Left ventricle myocardium inferior (tissue), 1 donor: ENCODE measurements around the gene MICAL3. TPM values are rescaled to one million over a fixed set of nuclear protein-coding genes. Genes with fewer than 3 reads are reported as not detected.
A peak's percentile ranks its signal among the peaks of the same experiment; 100 is the strongest.

Experiments
- DNase-seq: peaks from one replicate; pipeline ENCODE4 v3.0.0-alpha.2; 2020
- H3K27ac ChIP-seq: fragments of 200-600 bp; replicated peaks from 2 replicates; pipeline ENCODE4 v1.8.0; 2021
- H3K27me3 ChIP-seq: fragments of 200-600 bp; 2 replicates; pipeline ENCODE4 v1.8.0; 2021; ENCODE audit warnings: low read depth
- H3K36me3 ChIP-seq: fragments of 200-600 bp; 2 replicates; pipeline ENCODE4 v1.8.0; 2021
- H3K4me1 ChIP-seq: fragments of 200-600 bp; 2 replicates; pipeline ENCODE4 v1.8.0; 2021
- H3K4me3 ChIP-seq: fragments of 200-600 bp; 2 replicates; pipeline ENCODE4 v1.8.0; 2021; ENCODE audit warnings: mild to moderate bottlenecking, moderate library complexity
- H3K9me3 ChIP-seq: fragments of 200-600 bp; replicated peaks from 2 replicates; pipeline ENCODE4 v1.8.0; 2021
- CTCF ChIP-seq: fragments of 200-600 bp; IDR thresholded peaks from 2 replicates; pipeline ENCODE4 v1.8.0; 2021; ENCODE audit warnings: antibody characterized with exemption, mild to moderate bottlenecking, borderline replicate concordance
- intact Hi-C: fragments of 100-400 bp; cut with micrococcal nuclease; formaldehyde crosslinking; loops from one replicate; pipeline ENCODE4 v1.11.0; 2022
- total RNA-seq: library from RNA; stranded (reverse); fragmentation: NEBNext Ultra II Directional; extraction: Animal tissue kit (Norgen Biotek cat#: 25700); gene quantifications from one replicate; pipeline ENCODE4 v1.2.1, GENCODE V29; 2021
- donor health status: DM: no; HTN: yes; CAD: no; lungs with severe emphysema.

MICAL3 gene
- total RNA-seq, 1 donor from 2014 or later, result 92.5 TPM

- H3K36me3 ChIP-seq, result no peaks in the 10 kb centered on the region
- no peak overlapping the region for H3K4me3 ChIP-seq
- DNase-seq, result no peak
- H3K27ac ChIP-seq, result no peak overlapping the region
- TF ChIP-seq CTCF, result no peak
- H3K27me3 ChIP-seq, result no peaks in the 10 kb centered on the region
- intact Hi-C loops, result no loop called here
- H3K9me3 ChIP-seq, result no peaks in the 10 kb centered on the region
- peaks cover 27% of the 10 kb centered on the region for H3K4me1 ChIP-seq
Measured at GRCh38 chr22:18070556-18071306, 46.4 kb upstream of the MICAL3 start.

- Histone ChIP-seq H3K27me3 (peaks cover 6% of the 10 kb centered on the region), H3K27ac (no peak overlapping the region), H3K9me3 (no peaks in the 10 kb centered on the region), H3K36me3 (no peaks in the 10 kb centered on the region), H3K4me1 (peaks cover 22% of the 10 kb centered on the region), H3K4me3 (no peak overlapping the region)
- intact Hi-C loops, result no loop called here
- DNase-seq, result no peak
- TF ChIP-seq CTCF, result no peak
Measured at GRCh38 chr22:18070041-18070440, 45.7 kb upstream of the MICAL3 start.

GRCh38 chr22:18069041-18069440, 44.7 kb upstream of the MICAL3 start:
- DNase-seq, result no peak
- intact Hi-C loops, result no loop called here
- Histone ChIP-seq H3K27ac (peak overlapping the region; percentile 86), H3K4me3 (no peak overlapping the region), H3K27me3 (peaks cover 6% of the 10 kb centered on the region), H3K9me3 (no peaks in the 10 kb centered on the region), H3K36me3 (no peaks in the 10 kb centered on the region), H3K4me1 (peaks cover 22% of the 10 kb centered on the region)
- TF ChIP-seq CTCF, result no peak

GRCh38 chr22:18068381-18068988, 44.1 kb upstream of the MICAL3 start:
- DNase-seq, result no peak
- no peaks in the 10 kb centered on the region for H3K36me3 ChIP-seq
- peaks cover 22% of the 10 kb centered on the region for H3K4me1 ChIP-seq
- no peaks in the 10 kb centered on the region for H3K9me3 ChIP-seq
- H3K27me3 ChIP-seq, result peaks cover 6% of the 10 kb centered on the region
- no peak for TF ChIP-seq CTCF
- peak overlapping the region; percentile 86 for H3K27ac ChIP-seq
- peak overlapping the region; percentile 45 for H3K4me3 ChIP-seq
- intact Hi-C loops, result no loop called here

GRCh38 chr22:18067548-18068341, 43.4 kb upstream of the MICAL3 start:
- Histone ChIP-seq H3K4me1 (peaks cover 22% of the 10 kb centered on the region), H3K36me3 (no peaks in the 10 kb centered on the region), H3K9me3 (no peaks in the 10 kb centered on the region), H3K4me3 (peak overlapping the region; percentile 45), H3K27me3 (peaks cover 6% of the 10 kb centered on the region), H3K27ac (peak overlapping the region; percentile 86)
- intact Hi-C loops, result no loop called here
- DNase-seq, result no peak
- TF ChIP-seq CTCF, result no peak
